Type B pancreatic cell (in vitro differentiated cells): ENCODE results near the gene GNPNAT1. TPM values are rescaled to one million over a fixed set of nuclear protein-coding genes. Genes with fewer than 3 reads are reported as not detected.
"Not testable (repeated sequence)": the region's sequence is repeated elsewhere in the genome, so short reads cannot be mapped to it uniquely, and the experiment has no call there.

ENCODE experiments used
- DNase-seq: peaks from one replicate; pipeline ENCODE4 v3.0.0; 2021; ENCODE audit warnings: mixed read lengths; ENCODE audit not compliant: unreplicated experiment; ENCODE audit errors: extremely low spot score
- H3K27ac Mint-ChIP-seq: 2 replicates; pipeline ENCODE4 v1.8.0; 2021; ENCODE audit warnings: mild to moderate bottlenecking, mixed read lengths
- H3K27me3 Mint-ChIP-seq: 2 replicates; pipeline ENCODE4 v1.8.0; 2021; ENCODE audit warnings: mixed read lengths
- H3K36me3 Mint-ChIP-seq: 2 replicates; pipeline ENCODE4 v1.8.0; 2021; ENCODE audit warnings: mixed read lengths
- H3K4me1 Mint-ChIP-seq: one replicate; pipeline ENCODE4 v1.8.0; 2021; ENCODE audit warnings: mixed read lengths; ENCODE audit not compliant: unreplicated experiment
- H3K4me3 Mint-ChIP-seq: 2 replicates; pipeline ENCODE4 v1.8.0; 2021; ENCODE audit warnings: mild to moderate bottlenecking, mixed read lengths
- H3K9me3 Mint-ChIP-seq: 2 replicates; pipeline ENCODE4 v1.8.0; 2021; ENCODE audit warnings: mixed read lengths
- total RNA-seq: library from RNA; stranded (reverse); gene quantifications from 2 replicates; pipeline ENCODE4 v1.2.1, GENCODE V29; 2021; ENCODE audit warnings: low replicate concordance
- TF ChIP-seq, protein P1 (sequence below): fragments of 200-600 bp; sonication (generic); conservative IDR thresholded peaks from 2 replicates; pipeline ENCODE4 v1.5.0; 2021; ENCODE audit warnings: antibody characterized with exemption, mild to moderate bottlenecking

Gene GNPNAT1
- total RNA-seq, 1 donor from 2014 or later = 26.6 TPM

DNA sequence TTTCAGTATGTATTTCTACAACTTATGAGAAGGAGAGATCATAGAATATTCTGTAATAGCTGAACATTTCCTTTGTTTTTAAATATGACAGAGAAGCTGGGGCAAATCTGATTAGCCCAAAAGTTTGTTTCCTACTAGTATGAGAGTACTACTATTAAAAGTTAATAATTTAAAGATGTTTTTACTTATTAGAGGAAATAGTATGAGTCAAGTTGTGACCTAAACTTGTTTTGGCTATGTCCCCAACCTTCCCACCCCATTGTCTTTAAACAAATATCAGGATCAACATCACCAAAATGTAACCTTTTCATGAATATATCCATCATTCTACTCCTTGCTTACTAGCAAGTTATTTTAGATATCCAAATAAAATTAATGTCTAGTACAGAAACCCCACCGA is 10.5 kb downstream of the GNPNAT1 start:
- H3K9me3 Mint-ChIP-seq = no peaks in the 10 kb centered on the region
- TF ChIP-seq, protein P1, sequence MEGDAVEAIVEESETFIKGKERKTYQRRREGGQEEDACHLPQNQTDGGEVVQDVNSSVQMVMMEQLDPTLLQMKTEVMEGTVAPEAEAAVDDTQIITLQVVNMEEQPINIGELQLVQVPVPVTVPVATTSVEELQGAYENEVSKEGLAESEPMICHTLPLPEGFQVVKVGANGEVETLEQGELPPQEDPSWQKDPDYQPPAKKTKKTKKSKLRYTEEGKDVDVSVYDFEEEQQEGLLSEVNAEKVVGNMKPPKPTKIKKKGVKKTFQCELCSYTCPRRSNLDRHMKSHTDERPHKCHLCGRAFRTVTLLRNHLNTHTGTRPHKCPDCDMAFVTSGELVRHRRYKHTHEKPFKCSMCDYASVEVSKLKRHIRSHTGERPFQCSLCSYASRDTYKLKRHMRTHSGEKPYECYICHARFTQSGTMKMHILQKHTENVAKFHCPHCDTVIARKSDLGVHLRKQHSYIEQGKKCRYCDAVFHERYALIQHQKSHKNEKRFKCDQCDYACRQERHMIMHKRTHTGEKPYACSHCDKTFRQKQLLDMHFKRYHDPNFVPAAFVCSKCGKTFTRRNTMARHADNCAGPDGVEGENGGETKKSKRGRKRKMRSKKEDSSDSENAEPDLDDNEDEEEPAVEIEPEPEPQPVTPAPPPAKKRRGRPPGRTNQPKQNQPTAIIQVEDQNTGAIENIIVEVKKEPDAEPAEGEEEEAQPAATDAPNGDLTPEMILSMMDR = no peak
- H3K27ac Mint-ChIP-seq = no peak overlapping the region
- H3K36me3 Mint-ChIP-seq = peaks cover 4% of the 10 kb centered on the region
- DNase-seq = no peak
- H3K4me3 Mint-ChIP-seq = no peak overlapping the region
- H3K4me1 Mint-ChIP-seq = no peaks in the 10 kb centered on the region
- no peaks in the 10 kb centered on the region for H3K27me3 Mint-ChIP-seq

DNA sequence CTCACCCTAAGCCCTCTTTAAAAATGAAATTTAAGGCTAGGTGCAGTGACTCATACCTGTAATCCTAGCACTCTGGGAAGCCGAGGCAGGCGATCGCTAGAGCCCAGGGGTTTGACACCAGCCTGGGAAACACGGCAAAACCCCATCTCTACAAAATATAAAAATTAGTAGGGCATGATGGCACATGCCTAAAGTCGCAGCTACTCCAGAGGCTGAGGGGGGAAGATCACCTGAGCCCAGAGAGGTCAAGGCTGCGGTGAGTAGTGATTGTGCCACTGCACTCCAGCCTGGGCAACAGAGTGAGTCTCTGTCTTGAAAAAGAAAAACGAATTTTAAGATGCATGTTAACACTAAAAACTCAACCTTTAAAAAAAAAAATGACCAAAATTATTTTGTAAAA is 12.7 kb downstream of the GNPNAT1 start:
- H3K36me3 Mint-ChIP-seq = peaks cover 8% of the 10 kb centered on the region
- no peaks in the 10 kb centered on the region for H3K4me1 Mint-ChIP-seq
- H3K4me3 Mint-ChIP-seq = no peak overlapping the region
- no peaks in the 10 kb centered on the region for H3K9me3 Mint-ChIP-seq
- no peak for DNase-seq
- no peak overlapping the region for H3K27ac Mint-ChIP-seq
- TF ChIP-seq, protein P1 = no peak
- no peaks in the 10 kb centered on the region for H3K27me3 Mint-ChIP-seq

DNA sequence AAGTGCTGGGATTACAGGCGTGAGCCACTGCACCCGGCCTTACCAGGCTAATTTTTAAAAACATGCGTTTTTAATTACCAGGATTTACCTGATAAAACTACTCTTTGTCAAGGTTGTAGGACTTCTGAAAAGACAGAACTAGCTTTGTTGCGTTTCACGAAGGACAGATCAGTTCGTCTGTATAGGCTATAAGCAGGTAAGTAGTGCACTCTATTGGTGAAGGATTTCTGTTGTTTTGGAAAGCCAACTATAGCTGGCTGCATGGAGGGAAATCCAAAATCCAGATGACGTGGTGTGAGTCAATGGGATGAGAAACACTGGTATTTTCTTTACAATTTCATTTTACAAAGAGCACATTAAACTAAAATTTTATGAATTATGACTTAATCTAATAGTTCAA is 14.6 kb downstream of the GNPNAT1 start:
- Mint-ChIP-seq H3K4me3 (no peak overlapping the region), H3K27ac (no peak overlapping the region), H3K36me3 (peaks cover 16% of the 10 kb centered on the region), H3K4me1 (no peaks in the 10 kb centered on the region), H3K9me3 (no peaks in the 10 kb centered on the region), H3K27me3 (no peaks in the 10 kb centered on the region)
- TF ChIP-seq, protein P1 = no peak
- DNase-seq = no peak

DNA sequence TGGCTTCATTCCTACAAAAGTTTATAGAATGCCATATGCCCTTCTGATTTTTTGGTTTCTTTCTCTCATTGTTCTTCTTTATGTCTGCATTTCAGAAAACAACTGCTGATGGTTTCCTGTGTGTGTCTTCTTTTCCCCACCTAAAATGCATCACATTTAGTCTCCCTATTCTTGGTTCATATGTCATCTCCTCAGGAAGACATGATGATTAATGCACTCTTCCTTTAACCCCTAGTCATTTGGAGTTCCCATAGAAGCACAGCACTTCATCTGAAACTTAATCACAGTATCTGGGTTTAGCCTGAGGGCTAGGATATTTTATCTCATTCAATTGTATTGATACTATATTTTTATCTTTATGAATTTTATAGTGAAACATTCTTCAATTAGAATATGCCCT is 21.5 kb downstream of the GNPNAT1 start:
- Mint-ChIP-seq H3K27ac (no peak overlapping the region), H3K4me3 (no peak overlapping the region), H3K4me1 (no peaks in the 10 kb centered on the region), H3K27me3 (no peaks in the 10 kb centered on the region), H3K36me3 (peaks cover 29% of the 10 kb centered on the region), H3K9me3 (no peaks in the 10 kb centered on the region)
- TF ChIP-seq, protein P1 = no peak
- no peak for DNase-seq

DNA sequence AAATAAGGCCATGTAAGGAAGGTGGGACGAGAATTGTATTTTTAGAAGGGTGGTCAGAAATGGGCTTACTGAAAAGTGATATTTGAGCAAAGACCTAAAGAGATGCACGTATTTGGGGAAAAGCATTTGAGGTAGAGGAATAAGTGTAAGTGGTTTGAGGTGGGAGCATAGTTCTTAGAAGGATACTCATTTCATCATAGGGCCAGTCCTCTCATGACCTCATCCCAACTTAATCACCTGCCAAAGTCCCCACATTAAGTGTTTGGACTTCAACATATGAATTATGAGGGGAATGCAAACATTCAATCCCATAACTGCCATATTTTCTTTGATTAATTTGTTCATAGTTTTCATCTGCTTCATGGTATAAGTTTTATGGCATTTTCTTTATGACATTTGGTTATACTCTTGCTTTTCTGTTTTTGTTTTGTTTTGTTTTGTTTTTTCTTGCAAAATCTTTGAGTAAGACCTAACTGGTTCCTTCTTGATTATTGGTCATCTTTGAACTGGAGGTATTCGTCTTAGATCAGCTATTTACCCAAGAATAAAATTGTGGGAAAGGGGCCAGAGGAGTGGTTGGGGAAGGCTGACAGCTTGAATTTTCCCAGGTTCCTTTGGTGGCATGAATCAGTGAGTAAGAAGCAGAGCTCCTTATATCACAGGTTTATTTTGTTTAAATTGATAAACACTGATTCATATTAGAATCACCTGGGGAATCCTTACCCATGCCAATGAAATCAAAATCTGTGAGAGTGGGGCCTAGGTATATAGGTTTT is 24.2 kb downstream of the GNPNAT1 start:
- Mint-ChIP-seq H3K4me1 (no peaks in the 10 kb centered on the region), H3K27ac (no peak overlapping the region), H3K9me3 (no peaks in the 10 kb centered on the region), H3K4me3 (no peak overlapping the region), H3K36me3 (peaks cover 28% of the 10 kb centered on the region), H3K27me3 (no peaks in the 10 kb centered on the region)
- DNase-seq = no peak
- TF ChIP-seq, protein P1 = no peak

DNA sequence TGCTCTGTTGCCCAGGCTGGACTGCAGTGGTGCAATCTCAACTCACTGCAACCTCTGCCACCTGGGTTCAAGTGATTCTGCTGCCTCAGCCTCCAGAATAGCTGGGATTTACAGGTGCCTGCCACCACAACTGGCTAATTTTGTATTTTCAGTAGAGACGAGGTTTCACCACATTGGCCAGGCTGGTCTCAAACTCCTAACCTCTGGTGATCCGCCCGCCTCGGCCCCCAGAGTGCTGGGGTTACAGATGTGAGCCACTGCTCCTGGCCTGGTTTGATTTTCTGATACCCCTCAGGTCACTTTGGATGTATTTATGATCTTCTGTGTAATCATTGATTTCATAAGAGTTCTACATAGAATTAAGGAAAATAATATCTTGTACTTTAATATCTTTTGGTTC is 28.5 kb downstream of the GNPNAT1 start:
- DNase-seq, H3K4me3 Mint-ChIP-seq, H3K4me1 Mint-ChIP-seq, H3K9me3 Mint-ChIP-seq, H3K27ac Mint-ChIP-seq, H3K27me3 Mint-ChIP-seq: not testable (repeated sequence)
- peaks cover 13% of the 10 kb centered on the region for H3K36me3 Mint-ChIP-seq
